GM19463 (cell line): ENCODE results near the gene DECR2.
"Not testable (repeated sequence)": the region's sequence is repeated elsewhere in the genome, so short reads cannot be mapped to it uniquely, and the experiment has no call there.

Experiments
- ATAC-seq: cut with Tn5 transposase; IDR thresholded peaks from one replicate; pipeline ENCODE4 v1.9.1; 2021; ENCODE audit warnings: mild to moderate bottlenecking, moderate library complexity; ENCODE audit not compliant: unreplicated experiment

Gene DECR2

GRCh38 chr16:378113-378820 lies 23.4 kb upstream of the DECR2 start:
- not testable (repeated sequence) for ATAC-seq

GRCh38 chr16:378821-379182 lies 22.9 kb upstream of the DECR2 start:
- ATAC-seq: no peak

GRCh38 chr16:379183-379960 lies 22.3 kb upstream of the DECR2 start:
- no peak for ATAC-seq

- ATAC-seq: no peak
Observed at GRCh38 chr16:379961-380761, 21.5 kb upstream of the DECR2 start.

- peak; percentile 11 for ATAC-seq
Observed at GRCh38 chr16:380762-381011, 21.0 kb upstream of the DECR2 start.

GRCh38 chr16:381012-381788 lies 20.5 kb upstream of the DECR2 start:
- peak; percentile 22 for ATAC-seq

- ATAC-seq: peak; percentile 47
Observed at GRCh38 chr16:381789-382717, 19.6 kb upstream of the DECR2 start, which contains the start of gene PGAP6. PGAP6 (minus strand) TSS chr16:381978; CDS start chr16:381821, 157 bp downstream.

- no peak for ATAC-seq
Observed at GRCh38 chr16:383326-384051, 18.2 kb upstream of the DECR2 start.

- no peak for ATAC-seq
Observed at GRCh38 chr16:386641-387156, 15.0 kb upstream of the DECR2 start.

- not testable (repeated sequence) for ATAC-seq
Observed at GRCh38 chr16:387761-388666, 13.7 kb upstream of the DECR2 start.

- no peak for ATAC-seq
Observed at GRCh38 chr16:389352-389751, 12.3 kb upstream of the DECR2 start.

- ATAC-seq: no peak
Observed at GRCh38 chr16:391885-392335, 9.8 kb upstream of the DECR2 start.

- peak; percentile 69 for ATAC-seq
Observed at GRCh38 chr16:392450-393030, 9.1 kb upstream of the DECR2 start.

- ATAC-seq: no peak
Observed at GRCh38 chr16:396199-396598, 5.5 kb upstream of the DECR2 start.

GRCh38 chr16:396605-397004 lies 5.1 kb upstream of the DECR2 start:
- ATAC-seq: no peak

- no peak for ATAC-seq
Observed at GRCh38 chr16:397135-397661, 4.5 kb upstream of the DECR2 start, which contains the start of gene NME4. NME4 (plus strand) TSS chr16:397199; CDS start chr16:397223, 24 bp downstream.

- ATAC-seq: no peak
Observed at GRCh38 chr16:397736-398332, 3.9 kb upstream of the DECR2 start.
